Naive thymus-derived CD4-positive, alpha-beta T cell (primary cell): Measurements from ENCODE around the gene MACROD2. TPM values are rescaled to one million over a fixed set of nuclear protein-coding genes. Genes with fewer than 3 reads are reported as not detected.
"Not testable (repeated sequence)": the region's sequence is repeated elsewhere in the genome, so short reads cannot be mapped to it uniquely, and the experiment has no call there.

Source experiments
- ATAC-seq: fragments of 150-1000 bp; cut with Tn5 transposase; 2 replicates; pipeline ENCODE4 v1.10.0; 2021; ENCODE audit warnings: mild to moderate bottlenecking, moderate library complexity
- CTCF ChIA-PET: fragments of 350-600 bp; sonication (Branson Sonifier 250); formaldehyde crosslinking; loops from one replicate; lab custom pipeline; 2021; ENCODE audit warnings: antibody characterized with exemption; lab: Charles Lee
- POLR2A ChIA-PET: fragments of 350-600 bp; sonication (Branson Sonifier 250); formaldehyde crosslinking; loops from one replicate; lab custom pipeline; 2021; ENCODE audit warnings: antibody characterized with exemption, inconsistent platforms; lab: Charles Lee
- DNase-seq, 9 donors: peaks; one replicate each; pipeline versions ENCODE4 v3.0.0 to v3.0.0-alpha.2; 2020 to 2022; ENCODE audit warnings: mixed read lengths in 1 of 9
- H3K27ac ChIP-seq: one replicate; pipeline ENCODE4 v1.7.0; 2013; ENCODE audit warnings: mild to moderate bottlenecking, low read depth, low read length, moderate library complexity
- H3K27me3 ChIP-seq, 2 donors: one replicate each; pipeline ENCODE4 v1.7.0; 2013; ENCODE audit warnings: low read length in 2 of 2, mild to moderate bottlenecking in 2 of 2, moderate library complexity in 2 of 2; ENCODE audit not compliant: control insufficient read depth in 2 of 2, insufficient read depth in 2 of 2
- H3K36me3 ChIP-seq, 3 experiments: 1 replicate in 2 of 3; 2 replicates in 1 of 3; pipeline ENCODE4 v1.7.0; 2013; ENCODE audit warnings: low read length in 3 of 3, mild to moderate bottlenecking in 3 of 3, moderate library complexity in 1 of 3; ENCODE audit not compliant: insufficient read depth in 3 of 3, control insufficient read depth in 2 of 3
- H3K4me1 ChIP-seq, 2 donors: one replicate each; pipeline ENCODE4 v1.7.0; 2013; ENCODE audit warnings: low read length in 2 of 2, mild to moderate bottlenecking in 2 of 2, moderate library complexity in 1 of 2; ENCODE audit not compliant: control insufficient read depth in 2 of 2, insufficient read depth in 2 of 2
- H3K4me3 ChIP-seq: 2 replicates; pipeline ENCODE4 v1.7.0; 2013; ENCODE audit warnings: mild to moderate bottlenecking, low read length
- H3K9me3 ChIP-seq, 3 experiments: 1 replicate in 2 of 3; 2 replicates in 1 of 3; pipeline ENCODE4 v1.7.0; 2013; ENCODE audit warnings: low read length in 3 of 3; ENCODE audit not compliant: control insufficient read depth in 2 of 3
- H3K27ac Mint-ChIP-seq, 9 donors: one replicate each; pipeline ENCODE4 v1.8.0; 2020 to 2022; ENCODE audit warnings: mixed read lengths in 9 of 9, mild to moderate bottlenecking in 8 of 9, moderate library complexity in 5 of 9, inconsistent platforms in 2 of 9
- H3K27me3 Mint-ChIP-seq, 5 donors: one replicate each; pipeline ENCODE4 v1.8.0; 2021 to 2022; ENCODE audit warnings: mixed read lengths in 5 of 5, mild to moderate bottlenecking in 1 of 5
- H3K36me3 Mint-ChIP-seq, 5 donors: one replicate each; pipeline ENCODE4 v1.8.0; 2020 to 2022; ENCODE audit warnings: mixed read lengths in 5 of 5, mild to moderate bottlenecking in 3 of 5, inconsistent platforms in 1 of 5
- H3K4me1 Mint-ChIP-seq, 7 donors: one replicate each; pipeline ENCODE4 v1.8.0; 2020 to 2022; ENCODE audit warnings: mixed read lengths in 7 of 7, mild to moderate bottlenecking in 3 of 7, inconsistent platforms in 1 of 7
- H3K4me3 Mint-ChIP-seq, 10 donors: one replicate each; pipeline ENCODE4 v1.8.0; 2020 to 2022; ENCODE audit warnings: mild to moderate bottlenecking in 10 of 10, mixed read lengths in 10 of 10, moderate library complexity in 6 of 10, inconsistent platforms in 2 of 10
- H3K9me3 Mint-ChIP-seq, 11 donors: one replicate each; pipeline ENCODE4 v1.8.0; 2020 to 2022; ENCODE audit warnings: mixed read lengths in 11 of 11, mild to moderate bottlenecking in 4 of 11, inconsistent platforms in 1 of 11, moderate library complexity in 1 of 11
- intact Hi-C, 2 donors: fragments of 100-400 bp; cut with micrococcal nuclease; formaldehyde crosslinking; loops; one replicate each; pipeline ENCODE4 v1.15.1; 2023
- polyA plus RNA-seq, 2 donors: library from polyadenylated mRNA; unstranded; fragments of 300-500 nt; fragmentation: Illumina TruSeq; gene quantifications; one replicate each; pipeline ENCODE4 v1.2.3, GENCODE V29; 2021
- total RNA-seq, 6 experiments: library from RNA in 5 of 6; stranded (reverse) in 5 of 6; gene quantifications; 1 replicate in 5 of 6; 2 replicates in 1 of 6; pipeline ENCODE4 v1.2.3 and lab custom pipeline; 2021 to 2026

The MACROD2 gene
- total and polyA plus RNA-seq, 7 experiments from 2014 or later = 0.27 to 0.86 (median 0.34) TPM; not detected in 4

DNA sequence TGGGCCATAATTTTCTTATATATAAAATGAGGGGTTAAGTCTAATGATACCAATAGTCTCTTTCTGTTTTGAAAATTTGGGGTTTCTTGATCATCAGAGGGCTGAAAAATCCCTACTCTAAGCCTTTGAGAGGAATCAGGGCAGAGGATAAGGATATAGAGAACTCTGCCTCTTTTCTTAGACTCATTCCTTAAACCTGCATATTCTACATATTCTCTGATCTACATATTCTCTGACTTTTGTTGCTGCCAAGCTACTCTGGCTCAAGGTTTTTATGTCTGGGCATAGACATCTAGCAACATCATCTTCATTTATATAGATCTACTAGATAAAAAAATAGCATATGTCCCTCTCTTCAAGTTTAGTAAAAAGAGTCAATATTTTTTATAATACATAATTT lies 270.9 kb downstream of the MACROD2 start:
- no peaks in the 10 kb centered on the region for H3K36me3 ChIP-seq
- Mint-ChIP-seq H3K27me3 (no peaks in the 10 kb centered on the region), H3K4me1 (no peaks in the 10 kb centered on the region), H3K9me3 (peaks cover 0 to 11% (median 2%) of the 10 kb centered on the region in 11 donors), H3K27ac (no peak overlapping the region), H3K36me3 (no peaks in the 10 kb centered on the region), H3K4me3 (no peak overlapping the region)
- no peaks in the 10 kb centered on the region for H3K9me3 ChIP-seq
- no peaks in the 10 kb centered on the region for H3K4me1 ChIP-seq
- H3K4me3 ChIP-seq = no peak overlapping the region
- H3K27ac ChIP-seq = no peak overlapping the region
- ChIA-PET CTCF (no interaction called here), POLR2A (no interaction called here)
- H3K27me3 ChIP-seq = no peaks in the 10 kb centered on the region
- intact Hi-C loops = no loop called here
- DNase-seq = no peak
- ATAC-seq = no peak

- H3K27ac ChIP-seq, POLR2A ChIA-PET, H3K4me3 Mint-ChIP-seq, H3K27me3 Mint-ChIP-seq, H3K36me3 Mint-ChIP-seq, H3K4me3 ChIP-seq, intact Hi-C loops, H3K9me3 Mint-ChIP-seq, H3K4me1 ChIP-seq, H3K27ac Mint-ChIP-seq, H3K36me3 ChIP-seq, CTCF ChIA-PET, DNase-seq, H3K4me1 Mint-ChIP-seq, H3K27me3 ChIP-seq, H3K9me3 ChIP-seq, ATAC-seq: not testable (repeated sequence)
These were observed 275.4 kb downstream of the MACROD2 start for GRCh38 chr20:14270751-14271150.

DNA sequence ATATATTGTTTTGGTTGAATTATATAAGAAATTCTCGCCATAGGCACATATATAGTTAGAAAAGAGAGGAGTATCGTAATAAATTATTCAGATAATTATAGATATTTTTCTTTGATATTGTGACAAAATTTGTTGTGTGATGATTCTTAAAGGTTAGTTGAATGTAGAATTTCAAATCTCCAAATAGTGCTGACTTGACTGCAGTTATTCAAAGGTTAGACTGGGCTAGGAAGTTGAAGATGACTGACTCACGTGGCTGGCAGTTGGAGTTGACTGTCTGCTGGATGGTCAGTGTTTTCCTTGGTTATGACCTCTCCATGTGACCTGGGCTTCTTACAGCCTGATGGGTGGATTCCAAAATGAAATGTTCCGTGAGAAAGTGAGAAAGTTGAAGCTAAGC lies 286.8 kb downstream of the MACROD2 start:
- DNase-seq (no peak), ATAC-seq (no peak)
- Mint-ChIP-seq H3K36me3 (peaks cover 0 to 3% (median 0%) of the 10 kb centered on the region in 5 donors), H3K27me3 (no peaks in the 10 kb centered on the region), H3K27ac (no peak overlapping the region), H3K9me3 (peaks cover 0 to 14% (median 4%) of the 10 kb centered on the region in 11 donors), H3K4me1 (no peaks in the 10 kb centered on the region), H3K4me3 (no peak overlapping the region)
- Histone ChIP-seq H3K27me3 (no peaks in the 10 kb centered on the region), H3K36me3 (no peaks in the 10 kb centered on the region), H3K4me3 (no peak overlapping the region), H3K9me3 (no peaks in the 10 kb centered on the region), H3K4me1 (no peaks in the 10 kb centered on the region), H3K27ac (no peak overlapping the region)
- CTCF ChIA-PET = no interaction called here
- POLR2A ChIA-PET = no interaction called here
- intact Hi-C loops = no loop called here

DNA sequence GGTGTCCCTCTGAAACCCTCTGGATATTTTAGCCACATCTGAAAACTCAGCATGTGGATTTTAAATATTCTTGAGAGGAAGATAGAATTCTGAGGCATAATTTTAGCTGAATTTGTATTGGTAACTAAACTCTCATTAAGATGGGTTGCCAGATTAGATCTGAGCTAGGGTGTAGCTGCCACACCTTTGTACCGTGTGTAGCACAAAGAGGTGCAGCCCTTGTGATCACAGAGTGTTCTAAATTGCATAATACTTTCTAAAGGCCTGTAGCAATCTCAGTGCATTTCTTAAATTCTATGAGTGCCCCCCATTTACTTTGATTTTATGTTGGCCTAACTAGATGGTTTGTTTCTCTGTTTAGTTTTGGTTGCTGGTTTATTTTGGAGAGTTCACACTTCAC lies 289.1 kb downstream of the MACROD2 start:
- Histone ChIP-seq H3K27me3 (no peaks in the 10 kb centered on the region), H3K36me3 (no peaks in the 10 kb centered on the region), H3K4me3 (no peak overlapping the region), H3K9me3 (no peaks in the 10 kb centered on the region), H3K27ac (no peak overlapping the region), H3K4me1 (no peaks in the 10 kb centered on the region)
- H3K4me3 Mint-ChIP-seq = no peak overlapping the region
- ChIA-PET POLR2A (no interaction called here), CTCF (no interaction called here)
- peaks cover 0 to 20% (median 4%) of the 10 kb centered on the region in 11 donors for H3K9me3 Mint-ChIP-seq
- intact Hi-C loops = no loop called here
- no peak for DNase-seq
- H3K4me1 Mint-ChIP-seq = no peaks in the 10 kb centered on the region
- no peaks in the 10 kb centered on the region for H3K27me3 Mint-ChIP-seq
- no peak for ATAC-seq
- H3K36me3 Mint-ChIP-seq = peaks cover 0 to 3% (median 0%) of the 10 kb centered on the region in 5 donors
- H3K27ac Mint-ChIP-seq = no peak overlapping the region

DNA sequence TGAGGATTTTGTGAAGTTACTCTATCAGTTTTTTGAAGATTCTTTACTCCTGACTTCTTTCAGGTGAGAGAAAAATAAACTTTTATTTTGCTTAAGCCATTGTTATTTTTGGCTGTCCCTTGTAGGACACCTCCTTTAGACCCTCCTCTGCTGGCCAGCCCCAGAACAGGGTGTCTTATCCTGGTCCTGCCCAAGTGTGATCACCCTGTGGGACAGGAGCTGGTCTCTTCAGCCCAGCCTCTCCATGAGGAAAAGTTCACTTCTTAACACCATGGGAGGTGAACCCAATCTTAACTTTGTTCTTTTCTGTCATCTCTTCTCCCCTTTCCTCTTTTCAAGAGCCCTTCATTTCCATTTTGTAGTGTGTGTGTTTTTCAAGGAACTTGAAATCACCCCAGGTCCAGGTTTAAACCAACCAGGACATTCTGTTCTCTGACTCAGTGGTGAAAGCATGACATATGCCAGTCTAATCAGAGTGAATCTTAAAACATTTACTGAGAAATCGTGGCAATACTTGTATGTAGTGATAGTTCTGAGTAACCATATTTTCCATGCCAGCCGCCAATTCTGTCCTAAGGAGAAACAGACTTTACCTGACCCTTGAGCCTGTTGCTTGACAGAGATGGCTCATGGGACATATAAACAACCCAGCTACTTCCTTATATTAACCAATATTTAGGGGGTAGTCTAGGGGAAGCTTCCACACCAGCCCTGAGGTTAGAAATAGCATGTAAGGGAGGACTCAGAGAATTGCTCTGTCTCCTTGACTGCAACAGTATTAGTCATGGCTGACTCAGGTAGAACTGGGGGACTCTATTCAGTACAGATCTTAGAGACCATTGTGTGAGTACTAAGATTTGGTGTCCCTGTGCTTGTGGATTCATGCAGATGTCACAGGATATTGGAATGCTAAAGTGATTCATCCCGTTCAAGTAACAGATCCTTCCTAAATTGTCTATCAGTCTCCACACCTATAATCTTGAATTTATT lies 293.3 kb downstream of the MACROD2 start:
- no peaks in the 10 kb centered on the region for H3K4me1 ChIP-seq
- CTCF ChIA-PET = no interaction called here
- Mint-ChIP-seq H3K27me3 (no peaks in the 10 kb centered on the region), H3K4me1 (no peaks in the 10 kb centered on the region), H3K36me3 (peaks cover 0 to 3% (median 0%) of the 10 kb centered on the region in 5 donors), H3K4me3 (no peak overlapping the region), H3K9me3 (peaks cover 0 to 24% (median 4%) of the 10 kb centered on the region in 11 donors), H3K27ac (no peak overlapping the region)
- no peak overlapping the region for H3K27ac ChIP-seq
- H3K4me3 ChIP-seq = no peak overlapping the region
- H3K36me3 ChIP-seq = no peaks in the 10 kb centered on the region
- H3K27me3 ChIP-seq = no peaks in the 10 kb centered on the region
- DNase-seq (no peak), ATAC-seq (no peak)
- H3K9me3 ChIP-seq = no peaks in the 10 kb centered on the region
- POLR2A ChIA-PET = no interaction called here
- intact Hi-C loops = no loop called here

DNA sequence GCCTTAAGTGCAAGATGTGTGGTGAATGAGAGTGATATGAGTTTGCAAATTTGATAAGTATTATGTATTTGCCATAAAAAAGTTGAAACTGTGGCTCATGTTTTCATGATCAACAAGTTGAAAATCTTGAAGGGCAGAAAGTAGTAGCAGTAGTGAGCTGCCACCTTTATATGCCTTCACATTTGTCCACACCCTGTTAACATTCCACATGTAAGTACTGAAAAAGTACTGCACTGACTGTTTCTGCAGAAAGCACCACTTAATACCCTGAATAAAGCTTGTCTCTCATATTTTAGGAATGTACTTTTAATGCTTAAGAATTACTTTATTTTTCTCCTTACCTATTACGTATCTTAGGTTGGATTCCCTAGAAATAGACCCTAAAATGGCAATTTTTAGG lies 296.2 kb downstream of the MACROD2 start:
- Histone ChIP-seq H3K4me3 (no peak overlapping the region), H3K27me3 (no peaks in the 10 kb centered on the region), H3K36me3 (no peaks in the 10 kb centered on the region), H3K9me3 (peaks cover 0 to 4% (median 0%) of the 10 kb centered on the region in 3 experiments), H3K4me1 (no peaks in the 10 kb centered on the region), H3K27ac (no peak overlapping the region)
- intact Hi-C loops = no loop called here
- ATAC-seq (no peak), DNase-seq (no peak)
- Mint-ChIP-seq H3K9me3 (peaks cover 0 to 20% (median 3%) of the 10 kb centered on the region in 11 donors), H3K36me3 (peaks cover 0 to 3% (median 0%) of the 10 kb centered on the region in 5 donors), H3K27ac (no peak overlapping the region), H3K4me1 (no peaks in the 10 kb centered on the region), H3K27me3 (no peaks in the 10 kb centered on the region), H3K4me3 (no peak overlapping the region)
- POLR2A ChIA-PET = no interaction called here
- CTCF ChIA-PET = no interaction called here

DNA sequence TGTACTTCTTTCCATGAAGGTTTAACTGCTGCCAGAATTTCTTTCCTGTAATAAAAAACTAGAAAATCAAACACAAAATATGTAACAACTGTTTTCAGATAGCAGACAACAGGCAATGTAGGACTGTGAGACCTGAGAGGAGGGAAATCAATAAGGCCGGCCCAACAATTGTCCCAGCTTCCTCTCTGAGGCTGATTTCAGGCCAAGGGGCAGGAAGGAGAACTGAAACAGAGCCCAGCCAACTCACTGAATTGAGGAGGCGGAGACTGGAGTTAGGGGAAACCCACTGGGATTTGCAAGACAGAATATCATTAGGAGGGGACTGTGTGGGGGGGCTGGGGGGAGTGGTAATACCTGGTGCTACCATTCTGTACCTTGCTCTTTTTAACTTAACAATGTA lies 299.9 kb downstream of the MACROD2 start:
- H3K27ac ChIP-seq = no peak overlapping the region
- POLR2A ChIA-PET = no interaction called here
- Mint-ChIP-seq H3K9me3 (peaks cover 0 to 20% (median 7%) of the 10 kb centered on the region in 11 donors), H3K4me1 (no peaks in the 10 kb centered on the region), H3K27me3 (no peaks in the 10 kb centered on the region), H3K4me3 (no peak overlapping the region), H3K27ac (no peak overlapping the region), H3K36me3 (no peaks in the 10 kb centered on the region)
- peaks cover 0 to 4% (median 0%) of the 10 kb centered on the region in 3 experiments for H3K9me3 ChIP-seq
- no peaks in the 10 kb centered on the region for H3K36me3 ChIP-seq
- H3K4me1 ChIP-seq = no peaks in the 10 kb centered on the region
- intact Hi-C loops = no loop called here
- CTCF ChIA-PET = no interaction called here
- no peak overlapping the region for H3K4me3 ChIP-seq
- no peaks in the 10 kb centered on the region for H3K27me3 ChIP-seq
- DNase-seq = no peak
- ATAC-seq = no peak
